ENCODE results near the gene KRTAP27-1. TPM values are rescaled to one million over a fixed set of nuclear protein-coding genes. Genes with fewer than 3 reads are reported as not detected.

The KRTAP27-1 gene
- total RNA-seq, 2 donors from 2014 or later = not detected

- H3K36me3 ChIP-seq = no peaks in the 10 kb centered on the region
- no peaks in the 10 kb centered on the region for H3K4me1 ChIP-seq (replicated peaks)
- H3K4me3 ChIP-seq = no peak overlapping the region
- peak overlapping the region in 1 of 2 donors; percentile 12 for H3K27ac ChIP-seq
- no peaks in the 10 kb centered on the region for H3K9me3 ChIP-seq
- no peak for DNase-seq (ENCODE audit: low spot score)
- intact Hi-C loops (cut with DNase I) = no loop called here
- H3K27me3 ChIP-seq (replicated peaks; ENCODE audit: insufficient read depth) = no peaks in the 10 kb centered on the region
- TF ChIP-seq POLR2A (IDR thresholded peaks at IDR 0.05) (no peak), CTCF (IDR thresholded peaks at IDR 0.05) (no peak), POLR2AphosphoS5 (IDR thresholded peaks at IDR 0.05) (no peak)
- 26% methylated on average over 2 of the region's 2 CpGs for WGBS
Measured at GRCh38 chr21:30306884-30307283, 30.6 kb downstream of the KRTAP27-1 start.

- DNase-seq (ENCODE audit: low spot score) = no peak
- WGBS = 41% methylated on average over 1 of the region's 1 CpG
- TF ChIP-seq POLR2A (IDR thresholded peaks at IDR 0.05) = no peak
- no peaks in the 10 kb centered on the region for H3K9me3 ChIP-seq
- no peaks in the 10 kb centered on the region for H3K27me3 ChIP-seq (replicated peaks; ENCODE audit: insufficient read depth)
- H3K4me3 ChIP-seq = no peak overlapping the region
- H3K27ac ChIP-seq = no peak overlapping the region
- intact Hi-C loops (cut with DNase I) = no loop called here
- no peaks in the 10 kb centered on the region for H3K4me1 ChIP-seq (replicated peaks)
- H3K36me3 ChIP-seq = no peaks in the 10 kb centered on the region
Measured at GRCh38 chr21:30305136-30305535, 32.4 kb downstream of the KRTAP27-1 start.

GRCh38 chr21:30289215-30289614, 48.3 kb downstream of the KRTAP27-1 start, which contains the start of gene KRTAP25-1:
Gene KRTAP25-1, minus strand, starts transcription at chr21:30289514. Its CDS starts 24 bp downstream, at chr21:30289490.
- WGBS = 92% methylated on average over 2 of the region's 2 CpGs
- no peak within 1 kb of the TSS for H3K27ac ChIP-seq
- H3K4me1 ChIP-seq (replicated peaks) = no peaks in the 10 kb centered on the region
- no peak for DNase-seq (ENCODE audit: low spot score)
- no peaks in the 10 kb centered on the region for H3K27me3 ChIP-seq (replicated peaks; ENCODE audit: insufficient read depth)
- intact Hi-C loops (cut with DNase I) = no loop called here
- H3K9me3 ChIP-seq = no peaks in the 10 kb centered on the region
- H3K4me3 ChIP-seq = no peak within 1 kb of the TSS
- no peak for TF ChIP-seq POLR2A (IDR thresholded peaks at IDR 0.05)
- TF ChIP-seq POLR2AphosphoS5 (IDR thresholded peaks at IDR 0.05) = no peak
- TF ChIP-seq CTCF (IDR thresholded peaks at IDR 0.05) = no peak
- H3K36me3 ChIP-seq = no peaks in the 10 kb centered on the region

Small RNA genes lying within 50 kb of the gene (microRNA-seq; reads per million reads assigned to microRNA genes)
- gene MIR4327 = not detected

Small RNA genes lying within 50 kb of the gene (small RNA-seq; reads per million reads assigned to genes)
- gene KRTAP23-1 (0 reads per million in 2 donors), gene MIR4327 (0 reads per million in 2 donors)

Other genes starting within 250 kb of the KRTAP27-1 start
- not detected for gene CLDN17, start 170.9 kb downstream of the KRTAP27-1 start, total RNA-seq
- gene CLDN8, start 121.6 kb downstream of the KRTAP27-1 start, total RNA-seq = 10 to 100 TPM in 1 of 2 donors, 1 to 10 TPM in 1; 6.9 to 16.7 TPM
- gene KRTAP24-1, start 54.7 kb downstream of the KRTAP27-1 start, total RNA-seq = not detected
- not detected for gene KRTAP25-1, start 48.2 kb downstream of the KRTAP27-1 start, total RNA-seq
- gene KRTAP26-1, start 17.4 kb downstream of the KRTAP27-1 start, total RNA-seq = not detected
- not detected for gene KRTAP23-1, start 10.9 kb upstream of the KRTAP27-1 start, total RNA-seq
- not detected for gene KRTAP13-2, start 34.6 kb upstream of the KRTAP27-1 start, total RNA-seq
- gene KRTAP13-1, start 58.3 kb upstream of the KRTAP27-1 start, total RNA-seq = not detected
- not detected for gene KRTAP13-3, start 88.2 kb upstream of the KRTAP27-1 start, total RNA-seq
- not detected for gene KRTAP13-4, start 92.5 kb upstream of the KRTAP27-1 start, total RNA-seq
- not detected for gene KRTAP15-1, start 102.6 kb upstream of the KRTAP27-1 start, total RNA-seq
- not detected for gene KRTAP19-1, start 142.7 kb upstream of the KRTAP27-1 start, total RNA-seq
- not detected for gene KRTAP19-2, start 149.7 kb upstream of the KRTAP27-1 start, total RNA-seq
- gene KRTAP19-3, start 154.3 kb upstream of the KRTAP27-1 start, total RNA-seq = not detected
- gene KRTAP19-4, start 159.5 kb upstream of the KRTAP27-1 start, total RNA-seq = not detected
- not detected for gene KRTAP19-5, start 164.4 kb upstream of the KRTAP27-1 start, total RNA-seq
- gene KRTAP19-6, start 204.2 kb upstream of the KRTAP27-1 start, total RNA-seq = not detected
- gene KRTAP19-7, start 223.6 kb upstream of the KRTAP27-1 start, total RNA-seq = not detected